GF-D8 (cell line): ENCODE results near the gene EXOC3L4.

ENCODE experiments used
- DNase-seq: peaks from one replicate; lab custom pipeline; 2025; lab: John Stamatoyannopoulos, UW

EXOC3L4 gene

DNA sequence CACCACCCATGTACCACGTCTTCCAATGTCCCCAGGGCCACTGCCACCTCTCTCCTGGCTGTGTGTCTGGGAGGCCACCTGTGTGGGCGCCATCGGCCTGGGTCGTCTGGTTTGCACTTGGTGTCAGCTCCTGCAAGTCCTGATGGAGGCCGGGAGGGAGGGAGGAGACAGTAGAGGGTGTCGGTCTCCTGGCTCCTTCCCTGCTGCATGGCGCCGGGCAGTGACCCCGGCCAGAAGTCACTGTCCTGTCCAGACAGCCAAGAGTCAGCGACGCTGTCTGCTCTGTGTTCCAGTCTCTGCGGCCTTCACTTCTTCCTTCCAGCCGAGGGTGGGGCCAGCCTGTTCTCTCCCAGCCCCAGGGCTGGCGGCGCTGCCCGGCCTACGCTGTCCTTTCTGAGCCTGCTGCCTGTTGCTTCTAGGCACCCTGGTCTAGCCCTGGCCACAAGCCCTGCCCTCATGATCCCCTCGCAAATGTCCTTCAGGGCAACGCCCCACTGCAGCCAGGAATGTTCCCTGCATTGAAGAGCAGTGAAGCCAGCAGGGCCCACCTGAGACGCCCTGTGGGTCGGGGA lies 23.5 kb upstream of the EXOC3L4 start:
- no peak for DNase-seq

DNA sequence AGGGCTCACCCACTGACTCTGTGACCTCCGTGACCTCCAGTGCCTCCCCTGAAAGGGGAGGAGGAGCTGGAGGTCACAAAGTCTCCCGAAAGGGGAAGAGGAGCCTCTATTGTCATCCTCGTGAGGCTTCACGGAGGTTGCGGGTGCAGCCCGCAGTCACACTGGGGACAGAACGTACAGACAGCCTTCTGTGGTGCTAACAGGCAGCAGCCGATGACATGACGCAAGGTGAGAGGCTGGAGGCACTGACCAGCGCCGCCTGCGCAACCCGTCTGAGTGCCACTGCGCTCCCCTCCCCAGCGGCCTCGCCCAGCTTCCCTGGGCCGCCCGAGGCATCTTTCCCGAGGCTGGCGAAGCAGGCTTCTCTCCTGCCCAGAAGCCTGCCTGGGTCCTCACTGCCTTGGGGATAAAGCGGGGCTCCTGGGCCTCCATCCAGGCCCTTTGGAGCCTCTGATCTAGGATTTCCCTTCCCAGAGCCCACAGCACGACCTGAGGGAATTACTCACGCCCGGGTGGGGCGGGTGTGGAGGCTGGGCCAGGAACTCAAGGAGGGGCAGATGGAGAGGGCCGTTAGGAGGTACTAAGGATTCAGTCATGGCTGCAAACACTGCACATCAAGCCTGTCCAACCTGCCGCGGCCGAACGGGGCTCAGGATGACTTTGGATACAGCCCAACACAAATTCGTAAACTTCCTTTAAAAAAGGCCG lies 22.8 kb upstream of the EXOC3L4 start:
- DNase-seq = no peak

DNA sequence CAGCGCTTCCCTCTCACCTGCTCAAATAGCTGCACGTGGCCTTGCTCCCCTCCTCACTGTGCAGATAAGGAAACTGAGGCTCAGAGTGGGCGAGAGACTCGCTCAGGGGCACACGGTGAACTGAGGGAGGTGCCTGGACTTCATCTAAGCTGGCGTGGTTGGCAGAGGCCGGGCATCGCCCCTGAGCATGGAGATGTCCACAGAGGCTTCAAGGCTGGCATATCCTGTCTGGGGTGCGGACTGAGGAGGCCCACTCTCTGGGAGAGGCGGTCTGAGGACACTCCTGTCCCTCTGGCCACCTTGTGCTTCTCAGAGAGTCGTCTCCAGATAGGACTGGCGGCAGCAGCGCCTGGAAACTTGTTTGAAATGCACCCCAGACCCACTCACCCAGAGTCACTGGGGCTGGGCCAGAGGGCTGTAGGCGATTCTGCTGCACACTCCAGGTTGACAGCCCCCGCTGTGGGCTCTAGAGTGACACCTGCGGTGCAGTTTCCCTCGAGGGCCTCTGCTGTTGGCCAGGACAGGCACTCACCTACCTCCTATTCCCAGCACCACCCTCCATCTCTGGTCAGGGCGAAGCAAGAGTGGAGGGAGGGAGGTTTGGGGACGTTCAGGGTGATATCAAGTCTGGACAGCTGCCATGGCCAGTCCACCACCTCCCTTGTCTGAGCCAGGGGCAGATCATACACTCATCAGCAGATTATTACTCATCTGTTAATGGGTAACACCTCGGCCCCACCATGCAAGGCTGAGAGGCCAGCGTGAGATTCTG lies 21.7 kb upstream of the EXOC3L4 start:
- no peak for DNase-seq

DNA sequence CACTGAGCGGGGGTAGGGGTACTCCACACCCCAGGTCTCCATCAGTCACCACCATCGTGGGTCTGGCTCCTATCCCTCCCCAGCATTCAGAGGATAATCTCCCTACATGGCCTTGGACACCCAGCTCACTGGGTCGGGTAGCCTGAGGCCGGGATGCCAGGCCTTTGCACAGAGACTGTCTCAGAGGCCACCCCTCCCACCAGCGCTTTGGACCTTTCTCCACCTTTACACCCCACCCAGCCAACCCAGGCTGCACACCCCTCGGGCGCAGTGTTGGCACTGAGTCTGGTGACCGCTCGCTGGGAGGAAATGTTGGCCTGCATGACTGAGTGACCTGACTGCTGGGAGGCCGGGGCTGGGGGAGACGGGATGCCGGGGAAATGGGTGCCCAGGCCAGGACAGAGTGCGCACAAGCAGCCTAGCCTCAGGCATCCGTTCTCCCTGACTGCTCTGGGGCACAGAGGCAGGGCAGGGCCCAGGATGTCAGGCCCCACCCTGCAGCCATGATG lies 21.1 kb upstream of the EXOC3L4 start:
- no peak for DNase-seq

DNA sequence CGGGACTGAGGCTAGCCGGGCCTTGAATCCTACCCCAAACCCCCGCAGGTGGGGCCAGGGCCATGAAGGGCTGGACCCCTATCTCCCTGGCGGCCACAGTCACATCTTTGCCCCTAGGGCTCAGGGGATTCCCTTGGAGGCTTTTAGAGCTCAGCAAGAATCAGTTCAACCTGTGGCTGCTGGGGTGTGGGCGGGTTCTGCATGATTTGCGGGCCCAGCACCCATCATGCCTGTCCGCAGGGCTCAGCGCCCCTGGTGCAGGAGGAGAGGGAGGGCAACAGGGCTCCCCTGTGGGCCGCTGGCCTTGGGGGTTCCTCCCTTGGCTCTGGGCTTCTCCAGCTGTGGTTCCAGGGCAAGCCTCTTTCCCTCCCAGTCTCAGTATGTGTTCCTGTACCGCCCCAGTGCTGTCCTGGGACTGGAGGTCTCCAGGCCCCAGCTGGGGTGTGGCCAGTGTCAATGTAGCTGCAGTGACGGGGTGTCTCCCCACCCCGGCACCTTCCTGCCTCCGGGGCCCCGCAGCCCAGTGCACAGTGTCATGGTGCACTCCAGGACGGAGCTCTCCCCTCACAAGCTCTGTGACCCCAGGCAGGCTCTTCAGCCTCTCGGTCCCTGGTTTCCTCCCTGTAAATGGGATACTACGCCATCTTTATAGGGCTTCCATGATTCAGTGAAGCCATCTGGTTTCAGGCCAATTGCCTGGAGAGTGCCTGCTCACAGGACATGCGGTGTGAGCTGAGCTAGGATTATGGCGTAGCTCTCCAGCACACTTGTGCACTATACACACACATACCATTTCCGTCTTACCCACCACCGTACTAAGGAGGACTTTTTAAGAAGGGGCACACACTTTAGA lies 20.4 kb upstream of the EXOC3L4 start:
- DNase-seq = no peak

DNA sequence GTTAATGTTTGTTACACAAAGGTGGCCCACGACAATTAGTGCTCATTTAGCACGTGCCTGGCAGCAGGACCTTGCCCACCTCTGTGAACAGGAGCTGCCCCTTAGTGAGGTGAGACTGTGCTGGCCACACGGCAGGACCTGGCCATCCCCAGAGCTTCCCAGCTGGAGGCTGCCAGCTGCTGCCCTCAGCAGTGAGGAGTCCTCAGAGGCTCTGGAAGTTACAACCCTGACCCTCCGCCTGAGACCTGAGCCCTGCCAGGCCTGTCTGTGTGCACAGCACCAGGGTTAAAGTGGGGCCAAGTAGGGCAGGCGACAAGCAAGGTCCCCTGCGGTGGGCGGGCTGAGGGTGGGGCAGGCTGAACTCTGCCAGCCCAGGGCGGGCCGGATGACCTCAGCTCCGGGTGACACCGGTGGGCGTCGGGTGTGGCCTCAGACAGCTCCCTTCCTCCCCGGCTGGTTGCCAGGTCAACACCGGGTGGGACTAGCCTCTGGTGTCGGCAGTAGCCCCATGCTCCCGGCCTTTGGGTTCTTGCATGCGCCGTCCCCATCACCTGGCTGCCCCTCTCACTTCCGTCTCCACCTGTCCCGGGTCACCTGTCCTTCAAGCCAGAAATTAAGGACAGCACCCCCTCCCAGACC lies 19.7 kb upstream of the EXOC3L4 start:
- DNase-seq = no peak

DNA sequence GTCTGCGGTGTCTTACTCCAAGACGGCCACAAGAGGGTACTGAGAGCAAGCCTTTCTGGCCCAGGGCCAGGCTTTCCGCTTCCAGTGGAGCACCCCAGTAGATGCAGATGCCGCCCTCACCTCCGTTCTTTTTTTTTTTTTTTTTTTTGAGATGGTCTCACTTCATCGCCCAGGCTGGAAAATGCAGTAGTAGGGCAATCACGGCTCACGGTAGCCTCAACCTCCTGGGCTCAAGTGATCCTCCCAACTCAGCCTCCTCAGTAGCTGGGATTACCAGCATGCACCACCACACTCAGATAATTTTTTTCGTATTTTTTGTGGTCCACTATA lies 16.1 kb upstream of the EXOC3L4 start:
- peak; percentile 2 for DNase-seq

DNA sequence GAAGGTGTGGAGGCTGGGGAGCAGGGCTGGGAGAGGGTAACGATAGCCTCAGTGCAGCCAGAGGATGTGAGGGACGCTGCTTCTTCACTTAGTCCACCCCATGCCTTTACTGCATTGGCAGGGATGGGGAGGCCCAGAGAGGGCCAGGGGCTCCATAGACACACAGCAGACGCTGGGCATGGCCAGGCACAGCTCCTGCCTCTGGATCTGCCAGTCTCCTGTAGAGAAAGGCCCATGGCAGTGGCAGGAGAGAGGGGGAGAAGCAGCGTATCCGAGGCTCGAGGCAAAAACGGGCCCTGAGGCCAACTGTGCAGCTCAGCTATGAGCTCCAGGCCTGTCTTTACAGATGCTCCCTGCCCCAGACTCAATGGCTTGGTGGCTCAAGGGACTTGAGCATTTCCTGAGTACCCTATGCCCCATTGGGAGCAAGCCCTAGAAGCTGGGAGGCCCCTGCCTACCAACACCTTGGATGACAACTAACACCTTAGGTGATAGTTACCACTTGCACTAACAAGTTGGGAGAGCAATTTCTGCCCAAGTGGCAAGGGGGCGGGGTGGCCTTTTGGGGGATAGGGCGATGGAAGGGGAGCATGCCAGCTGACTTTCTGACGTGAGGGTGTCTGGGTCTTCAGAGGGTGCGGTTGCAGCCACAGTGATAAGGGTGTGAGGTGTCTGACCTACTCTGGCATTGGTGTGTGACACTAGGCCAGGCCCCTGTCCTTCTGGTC lies 15.5 kb upstream of the EXOC3L4 start:
- DNase-seq = no peak

DNA sequence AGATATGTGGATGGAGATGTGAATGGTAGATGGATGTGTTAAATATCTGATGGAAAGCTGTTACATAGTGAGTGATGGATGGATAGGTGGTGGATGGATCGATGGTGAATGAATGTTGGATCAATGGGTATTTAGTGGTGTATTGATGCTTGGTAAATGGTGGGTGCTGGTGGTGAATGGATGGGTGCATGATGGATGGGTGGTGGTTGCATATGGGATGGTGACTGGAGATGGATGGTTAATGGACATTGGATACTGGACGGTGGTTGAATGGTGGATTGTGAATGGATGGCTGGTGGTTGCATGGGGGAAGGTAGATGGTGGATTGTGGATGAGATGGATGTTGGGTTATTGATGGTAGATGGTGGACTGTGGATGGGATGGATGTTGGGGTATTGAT lies 12.6 kb upstream of the EXOC3L4 start:
- DNase-seq = no peak

DNA sequence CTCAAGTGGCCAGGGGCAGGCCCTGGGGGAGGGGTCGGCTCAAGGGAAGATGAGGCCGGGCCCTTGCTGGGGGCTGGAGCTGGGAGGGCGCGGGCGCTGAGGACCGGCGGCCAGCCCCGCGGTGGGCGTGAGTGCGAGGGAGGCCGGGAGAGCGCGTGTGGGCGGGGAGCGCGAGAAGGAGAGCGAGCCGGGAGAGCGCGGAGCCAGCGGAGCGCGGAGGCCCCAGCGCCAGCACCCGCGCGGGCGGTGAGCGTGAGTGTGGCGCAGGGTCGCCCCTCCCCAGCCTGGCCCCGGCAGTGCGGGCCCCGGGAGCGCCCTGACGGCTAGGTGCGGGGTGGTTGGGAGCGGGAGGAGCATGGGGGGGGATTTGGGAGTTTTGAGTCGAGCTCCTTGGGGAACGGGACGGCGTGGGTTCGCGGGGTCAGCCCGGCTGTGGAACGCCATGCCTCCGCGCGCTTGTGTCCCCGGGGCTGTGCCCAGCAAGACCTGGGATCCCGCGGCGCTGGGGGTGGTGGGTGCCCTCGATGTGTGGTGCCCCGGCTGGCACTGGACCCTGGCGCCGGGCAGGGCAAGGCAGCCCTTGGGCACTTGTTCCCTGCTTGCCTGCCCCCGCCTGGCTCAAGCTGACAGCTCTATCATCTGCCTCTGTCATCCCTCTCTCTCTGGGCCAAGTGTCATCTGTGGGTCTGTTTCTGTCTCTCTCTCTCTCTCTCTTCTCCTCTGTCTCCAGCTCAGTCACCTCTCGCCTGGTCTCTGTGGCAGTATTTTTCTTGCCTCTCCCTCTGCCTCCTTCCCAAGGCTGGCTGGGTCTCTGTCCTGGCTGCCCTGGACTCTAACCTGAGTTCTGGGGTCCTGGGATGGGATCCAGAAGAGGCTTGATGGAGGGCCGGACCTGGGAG lies 10.3 kb upstream of the EXOC3L4 start, which contains the start of gene LBHD2:
TSS of gene LBHD2 (plus strand) at position 190 of the 899 bp plus-strand sequence. CDS start 1,803 bp downstream, outside the sequence.
- no peak for DNase-seq

DNA sequence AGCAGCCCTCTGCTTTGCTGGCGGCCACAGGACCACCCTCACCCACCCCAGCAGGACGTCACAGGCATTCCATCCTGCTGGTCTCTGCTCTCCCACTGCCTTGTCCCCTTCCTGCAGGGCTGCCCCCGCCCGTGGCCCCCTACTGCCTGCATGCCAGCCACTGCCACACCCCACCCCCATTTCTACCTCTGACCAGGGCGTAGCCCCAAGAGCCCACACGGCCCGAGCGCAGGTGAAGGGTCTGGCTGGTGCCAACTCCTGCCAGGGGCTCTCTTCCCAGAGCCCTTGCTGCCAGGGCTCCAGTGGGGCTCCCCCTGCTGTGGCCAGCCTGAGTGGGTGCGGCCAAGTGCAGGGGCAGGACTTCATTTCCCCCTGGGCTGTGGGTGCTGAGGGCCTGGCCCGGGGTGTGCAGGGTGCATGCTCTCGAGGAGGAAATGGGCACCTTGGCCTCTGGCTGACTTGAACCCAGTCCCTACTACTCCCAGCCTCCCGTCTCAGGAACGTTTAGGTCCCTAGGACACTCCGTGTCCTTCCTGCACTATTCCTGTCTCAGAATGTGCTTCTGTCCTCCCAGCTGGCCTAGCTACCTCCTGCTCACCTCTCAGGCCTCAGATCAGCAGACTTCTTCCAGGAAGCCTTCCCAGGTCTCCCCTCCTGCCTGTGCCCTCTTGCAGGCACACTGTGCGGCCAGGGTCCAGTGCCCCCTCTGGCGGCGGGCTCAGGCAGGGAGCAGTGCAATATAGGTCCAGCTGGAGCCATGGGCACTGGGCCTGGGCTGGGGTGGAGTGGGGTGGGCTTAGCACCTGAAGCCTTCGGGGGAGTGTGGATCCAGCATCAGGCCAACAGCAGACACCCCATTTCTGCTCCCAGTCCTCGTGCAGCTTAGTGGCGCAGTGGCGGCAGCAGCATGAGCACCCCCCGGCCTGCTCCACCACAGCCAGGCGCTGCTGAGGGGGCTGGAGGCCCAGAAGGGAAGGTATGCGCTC lies 9.1 kb upstream of the EXOC3L4 start:
- no peak for DNase-seq

DNA sequence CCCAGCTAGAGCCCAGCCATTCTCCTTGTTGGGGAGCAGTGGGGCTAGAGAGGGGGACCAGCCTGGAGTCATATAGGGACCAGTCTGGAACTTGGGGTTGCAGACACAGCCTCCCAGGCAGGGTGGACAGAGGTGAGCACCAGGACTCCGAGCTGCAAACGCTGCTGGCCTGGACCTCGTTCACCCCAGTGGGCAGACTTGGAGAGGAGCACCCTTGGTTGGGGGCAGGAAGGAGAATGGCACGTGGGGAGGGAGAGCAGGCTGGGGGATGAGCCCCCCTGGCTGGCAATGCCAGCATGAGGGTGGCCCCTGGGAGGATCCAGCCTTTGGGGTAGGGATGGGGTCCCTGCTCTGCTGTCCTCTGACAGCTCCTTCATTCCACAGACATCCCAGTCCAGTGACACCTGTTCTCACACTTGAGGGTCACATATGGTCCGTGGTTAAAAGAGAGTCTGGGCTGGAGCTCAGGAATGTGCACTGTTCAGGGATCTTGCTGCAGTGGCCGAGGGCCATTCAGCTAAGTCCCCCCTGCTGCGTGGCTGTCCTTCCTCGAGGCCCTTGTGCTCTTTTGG lies 7.7 kb upstream of the EXOC3L4 start:
- DNase-seq = no peak

DNA sequence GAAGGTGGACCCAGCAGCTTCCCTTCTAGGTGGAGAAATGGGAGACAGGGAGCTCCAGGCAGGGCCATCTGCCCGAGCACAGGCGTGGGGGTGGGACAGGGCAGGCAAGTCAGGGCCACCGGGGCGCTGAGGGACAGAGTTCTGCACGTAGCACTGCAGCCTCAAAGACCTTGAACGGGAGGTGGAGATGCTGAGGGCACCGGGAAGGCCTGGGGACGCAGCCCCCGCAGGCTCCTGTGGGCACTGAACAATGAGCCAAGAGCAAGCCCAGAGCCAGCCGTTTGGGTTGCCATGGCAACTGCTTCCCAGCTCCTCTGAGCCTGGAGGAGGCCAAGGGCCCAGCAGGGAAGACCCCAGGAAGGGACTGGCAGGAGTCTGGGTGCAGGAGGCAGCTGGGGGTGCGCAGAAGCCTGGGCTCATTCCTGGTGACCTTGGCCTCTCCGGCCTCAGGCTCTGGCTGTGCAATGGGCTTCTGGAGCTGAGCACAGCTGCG lies 7.1 kb upstream of the EXOC3L4 start:
- no peak for DNase-seq

DNA sequence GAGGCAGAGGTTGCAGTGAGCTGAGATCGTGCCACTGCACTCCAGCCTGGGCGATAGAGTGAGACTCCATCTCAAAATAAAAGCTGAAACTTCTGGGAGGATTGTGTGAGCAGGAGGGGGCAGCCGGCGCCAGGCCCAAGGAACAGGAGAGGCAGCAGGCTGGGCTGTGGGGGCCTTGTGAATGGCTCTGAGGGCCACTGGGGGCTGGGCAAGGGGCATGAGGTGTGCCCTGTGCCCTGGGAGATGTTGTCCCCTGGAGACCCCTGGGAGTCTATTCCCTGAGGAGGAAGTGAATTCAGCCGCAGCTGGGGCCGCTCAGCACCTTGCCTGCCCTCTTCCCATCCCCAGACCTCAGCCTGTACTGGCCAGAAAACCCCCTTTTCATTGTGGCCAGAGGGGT lies 5.6 kb upstream of the EXOC3L4 start:
- no peak for DNase-seq

DNA sequence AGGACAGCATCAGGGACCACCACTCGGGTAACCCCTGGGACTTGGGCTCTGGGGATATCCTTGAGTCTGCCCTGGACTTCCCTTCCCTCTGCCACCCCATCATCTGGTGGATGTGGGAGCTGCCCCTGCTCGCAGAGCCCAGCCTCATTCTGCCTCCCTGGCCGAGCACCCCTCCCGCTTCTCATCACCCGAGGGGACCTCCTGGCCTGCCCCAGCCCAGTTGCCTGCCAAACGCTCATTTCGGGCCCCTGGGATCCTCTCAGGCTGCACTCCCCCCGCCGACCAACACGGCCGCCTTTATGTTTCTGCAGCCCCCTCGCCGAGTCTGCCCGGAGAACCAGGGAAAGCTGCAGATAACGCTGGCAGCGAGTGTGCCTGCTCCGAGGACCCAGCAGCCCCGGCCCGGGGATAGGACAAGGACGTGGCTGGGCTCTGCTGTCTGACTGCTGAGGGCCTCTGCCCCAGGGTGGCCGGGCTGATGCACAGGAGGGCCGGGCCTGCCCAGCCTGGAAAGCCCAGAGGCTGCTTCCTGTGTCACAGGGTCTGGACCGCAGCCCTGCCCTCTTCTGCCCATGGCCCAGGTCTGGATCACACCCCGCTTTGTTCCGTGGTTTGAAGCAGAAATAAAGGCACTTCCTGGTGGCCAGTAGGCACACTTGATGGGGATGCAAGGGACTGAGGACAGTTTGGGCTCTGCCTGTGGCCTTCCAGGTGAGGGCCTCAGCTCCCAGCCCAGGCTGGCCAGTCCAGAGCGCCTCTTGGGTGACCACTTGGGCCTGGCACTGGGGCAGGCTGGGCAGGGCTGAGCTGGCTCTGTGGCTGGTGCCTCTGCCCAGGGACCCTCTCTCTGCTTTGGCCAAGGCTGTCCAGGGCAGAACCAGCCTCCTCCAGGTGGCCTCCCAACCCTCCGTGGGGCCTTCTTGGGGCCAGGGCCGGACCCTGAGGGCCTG lies 4.9 kb upstream of the EXOC3L4 start:
- DNase-seq = no peak

DNA sequence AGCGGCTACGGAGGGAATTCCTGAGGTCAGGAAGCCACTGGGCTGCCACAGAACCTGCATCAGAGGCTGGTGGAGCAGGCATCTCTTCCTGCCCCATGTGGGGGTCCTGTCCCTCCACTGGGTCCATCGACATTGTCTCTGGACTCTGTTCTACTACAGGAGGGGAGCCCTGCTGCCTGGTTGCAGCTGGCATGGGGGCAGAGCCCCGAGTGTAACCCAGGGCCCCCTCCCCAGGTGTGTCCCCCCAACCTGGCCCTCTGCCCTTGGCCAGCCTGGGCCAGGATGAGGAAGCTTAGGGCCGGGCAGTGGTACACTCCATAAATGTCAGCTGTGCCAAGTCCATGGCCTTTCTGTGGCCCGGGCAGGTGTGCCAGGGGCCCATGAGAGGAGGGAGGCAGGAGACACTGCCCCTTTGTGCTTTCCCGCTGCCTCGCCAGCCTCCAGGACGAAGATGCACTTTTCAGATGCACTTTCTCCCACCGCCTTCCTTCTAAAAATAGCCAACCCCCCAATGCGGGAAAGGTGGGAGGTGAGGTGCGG lies 4.0 kb upstream of the EXOC3L4 start:
- no peak for DNase-seq
